Lower lobe of right lung (tissue), 2 donors: Measurements from ENCODE around the gene ZFAND4. TPM values are rescaled to one million over a fixed set of nuclear protein-coding genes. Genes with fewer than 3 reads are reported as not detected.

Experiments
- ATAC-seq, 2 donors: fragments of 200-7000 bp; cut with Tn5 transposase; one replicate each; pipeline ENCODE4 v1.9.1; 2020 to 2022; ENCODE audit warnings: mild to moderate bottlenecking in 2 of 2, moderate library complexity in 2 of 2
- DNase-seq: peaks from one replicate; pipeline ENCODE4 v3.0.0-alpha.2; 2020
- H3K27ac ChIP-seq: fragments of 200-600 bp; one replicate; pipeline ENCODE4 v1.8.0; 2022
- H3K27me3 ChIP-seq: fragments of 200-600 bp; one replicate; pipeline ENCODE4 v1.8.0; 2022; ENCODE audit warnings: low read depth
- H3K36me3 ChIP-seq: fragments of 200-600 bp; one replicate; pipeline ENCODE4 v1.8.0; 2022; ENCODE audit warnings: mild to moderate bottlenecking
- H3K4me1 ChIP-seq: fragments of 200-600 bp; one replicate; pipeline ENCODE4 v1.8.0; 2022
- H3K4me3 ChIP-seq: fragments of 200-600 bp; one replicate; pipeline ENCODE4 v1.8.0; 2022; ENCODE audit warnings: mild to moderate bottlenecking
- H3K9me3 ChIP-seq: fragments of 200-600 bp; one replicate; pipeline ENCODE4 v1.8.0; 2022
- intact Hi-C: fragments of 100-400 bp; cut with DNase I; formaldehyde crosslinking; loops from one replicate; pipeline ENCODE4 v1.11.0; 2022
- total RNA-seq: library from RNA; stranded (reverse); fragmentation: NEBNext Ultra II Directional; extraction: Animal tissue kit (Norgen Biotek cat#: 25700); gene quantifications from one replicate; pipeline ENCODE4 v1.2.1, GENCODE V29; 2021
- TF ChIP-seq, protein P1 (sequence below): fragments of 200-600 bp; IDR thresholded peaks from one replicate; pipeline ENCODE4 v1.8.0; 2022; ENCODE audit warnings: antibody characterized with exemption, mild to moderate bottlenecking
- donor health status: DM: no; HTN: yes; CAD: no; lungs with severe emphysema.

ZFAND4 gene
- total RNA-seq, 1 donor from 2014 or later, result 15.7 TPM

DNA sequence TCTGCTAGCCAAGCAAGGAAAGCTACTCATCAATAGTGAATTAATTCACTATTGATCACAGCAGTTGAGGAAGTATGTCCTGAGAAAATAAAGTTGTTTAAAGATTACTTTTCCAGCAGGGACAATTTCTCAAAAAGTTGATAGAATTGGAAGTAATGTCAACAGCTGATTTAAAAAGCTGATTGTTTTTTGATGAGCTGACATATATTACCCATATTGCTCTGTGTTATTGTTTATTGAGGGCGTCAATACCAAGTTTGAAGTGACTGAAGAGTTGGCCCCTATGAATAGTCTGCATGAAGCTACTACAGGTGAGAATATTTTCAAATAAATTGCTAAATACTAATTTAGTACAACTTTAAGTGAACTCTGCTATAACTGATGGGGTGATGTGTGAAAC is 28.0 kb downstream of the ZFAND4 start:
- no peaks in the 10 kb centered on the region for H3K9me3 ChIP-seq
- no peak for ATAC-seq
- H3K27ac ChIP-seq, result no peak overlapping the region
- no peak for DNase-seq
- TF ChIP-seq, protein P1, sequence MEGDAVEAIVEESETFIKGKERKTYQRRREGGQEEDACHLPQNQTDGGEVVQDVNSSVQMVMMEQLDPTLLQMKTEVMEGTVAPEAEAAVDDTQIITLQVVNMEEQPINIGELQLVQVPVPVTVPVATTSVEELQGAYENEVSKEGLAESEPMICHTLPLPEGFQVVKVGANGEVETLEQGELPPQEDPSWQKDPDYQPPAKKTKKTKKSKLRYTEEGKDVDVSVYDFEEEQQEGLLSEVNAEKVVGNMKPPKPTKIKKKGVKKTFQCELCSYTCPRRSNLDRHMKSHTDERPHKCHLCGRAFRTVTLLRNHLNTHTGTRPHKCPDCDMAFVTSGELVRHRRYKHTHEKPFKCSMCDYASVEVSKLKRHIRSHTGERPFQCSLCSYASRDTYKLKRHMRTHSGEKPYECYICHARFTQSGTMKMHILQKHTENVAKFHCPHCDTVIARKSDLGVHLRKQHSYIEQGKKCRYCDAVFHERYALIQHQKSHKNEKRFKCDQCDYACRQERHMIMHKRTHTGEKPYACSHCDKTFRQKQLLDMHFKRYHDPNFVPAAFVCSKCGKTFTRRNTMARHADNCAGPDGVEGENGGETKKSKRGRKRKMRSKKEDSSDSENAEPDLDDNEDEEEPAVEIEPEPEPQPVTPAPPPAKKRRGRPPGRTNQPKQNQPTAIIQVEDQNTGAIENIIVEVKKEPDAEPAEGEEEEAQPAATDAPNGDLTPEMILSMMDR, result no peak
- peaks cover 53% of the 10 kb centered on the region for H3K36me3 ChIP-seq
- intact Hi-C loops, result no loop called here
- H3K27me3 ChIP-seq, result no peaks in the 10 kb centered on the region
- no peaks in the 10 kb centered on the region for H3K4me1 ChIP-seq
- H3K4me3 ChIP-seq, result no peak overlapping the region

DNA sequence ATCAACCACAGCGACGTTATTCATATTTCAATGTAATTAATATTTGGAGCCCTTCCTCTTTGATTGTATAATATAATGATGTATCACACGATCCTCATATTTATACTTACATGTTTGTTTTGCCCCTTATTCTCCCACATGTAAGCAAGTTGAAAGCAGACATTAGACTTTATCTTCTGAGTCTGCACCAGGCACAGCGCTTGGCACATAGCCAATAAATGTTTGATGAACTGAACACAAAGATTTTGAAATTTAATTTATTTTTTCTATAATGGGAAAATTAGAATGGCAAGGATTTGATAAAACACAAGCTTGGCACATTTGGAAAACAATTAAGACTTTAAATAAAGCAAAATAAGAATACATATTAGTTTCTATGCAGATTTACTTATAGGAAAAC is 31.6 kb downstream of the ZFAND4 start:
- H3K4me3 ChIP-seq, result no peak overlapping the region
- H3K4me1 ChIP-seq, result no peaks in the 10 kb centered on the region
- intact Hi-C loops, result no loop called here
- ATAC-seq, result no peak
- no peaks in the 10 kb centered on the region for H3K9me3 ChIP-seq
- H3K27ac ChIP-seq, result no peak overlapping the region
- no peak for DNase-seq
- H3K36me3 ChIP-seq, result peaks cover 37% of the 10 kb centered on the region
- TF ChIP-seq, protein P1, result no peak
- no peaks in the 10 kb centered on the region for H3K27me3 ChIP-seq

DNA sequence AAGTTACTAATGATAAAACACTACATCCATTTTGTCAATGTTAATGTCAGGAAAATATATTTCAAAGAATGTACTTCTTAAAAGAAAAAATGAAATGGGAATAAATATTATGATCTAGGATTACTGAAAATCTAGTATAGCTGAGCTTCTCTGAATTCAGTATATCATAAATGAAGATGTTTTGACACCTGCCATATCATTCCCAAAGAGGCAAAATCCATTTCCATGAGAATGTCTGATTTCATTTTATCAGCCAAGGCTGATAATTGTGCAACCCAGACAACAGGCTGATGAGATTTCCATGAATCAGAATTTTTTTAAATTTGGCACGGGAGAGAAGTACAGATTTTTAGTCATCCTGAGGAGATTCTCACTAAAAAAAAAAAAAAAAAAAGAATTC is 32.5 kb downstream of the ZFAND4 start:
- H3K36me3 ChIP-seq, result peaks cover 28% of the 10 kb centered on the region
- H3K4me1 ChIP-seq, result no peaks in the 10 kb centered on the region
- ATAC-seq, result no peak
- H3K4me3 ChIP-seq, result no peak overlapping the region
- DNase-seq, result no peak
- H3K9me3 ChIP-seq, result no peaks in the 10 kb centered on the region
- H3K27me3 ChIP-seq, result no peaks in the 10 kb centered on the region
- no peak overlapping the region for H3K27ac ChIP-seq
- TF ChIP-seq, protein P1, result no peak
- intact Hi-C loops, result no loop called here

DNA sequence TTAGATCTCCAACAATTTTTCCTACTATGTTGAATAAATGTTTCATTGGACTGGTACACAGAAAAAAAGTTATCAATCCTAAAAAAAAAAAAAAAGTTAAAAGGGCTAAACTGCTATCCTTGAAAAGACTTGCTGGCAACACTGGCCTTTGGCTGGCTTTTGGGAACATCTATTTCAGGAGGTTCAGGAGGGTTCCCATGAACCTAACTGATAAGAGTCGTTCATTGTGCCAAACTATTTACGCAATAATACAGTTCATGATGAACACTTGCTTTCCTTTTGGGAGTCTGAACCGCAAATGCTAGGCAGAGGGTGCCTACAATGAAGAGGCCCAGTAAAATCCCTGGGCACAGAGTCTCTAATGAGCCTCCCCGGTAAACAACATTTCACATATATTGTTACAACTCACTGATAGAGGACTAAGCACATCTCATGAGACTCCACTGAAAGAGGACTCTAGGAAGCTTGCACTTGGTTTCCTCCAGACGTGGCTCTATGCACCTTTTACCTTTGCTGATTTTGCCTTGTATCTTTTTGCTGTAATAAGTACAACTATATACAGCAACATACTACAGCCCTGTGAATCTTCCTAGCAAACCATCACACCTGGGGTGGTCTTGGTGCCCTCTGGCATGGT is 45.0 kb downstream of the ZFAND4 start:
- Histone ChIP-seq H3K4me1 (no peaks in the 10 kb centered on the region), H3K36me3 (peaks cover 11% of the 10 kb centered on the region), H3K27me3 (no peaks in the 10 kb centered on the region), H3K9me3 (no peaks in the 10 kb centered on the region), H3K27ac (no peak overlapping the region), H3K4me3 (no peak overlapping the region)
- ATAC-seq (no peak), DNase-seq (no peak)
- intact Hi-C loops, result no loop called here
- TF ChIP-seq, protein P1, result no peak

DNA sequence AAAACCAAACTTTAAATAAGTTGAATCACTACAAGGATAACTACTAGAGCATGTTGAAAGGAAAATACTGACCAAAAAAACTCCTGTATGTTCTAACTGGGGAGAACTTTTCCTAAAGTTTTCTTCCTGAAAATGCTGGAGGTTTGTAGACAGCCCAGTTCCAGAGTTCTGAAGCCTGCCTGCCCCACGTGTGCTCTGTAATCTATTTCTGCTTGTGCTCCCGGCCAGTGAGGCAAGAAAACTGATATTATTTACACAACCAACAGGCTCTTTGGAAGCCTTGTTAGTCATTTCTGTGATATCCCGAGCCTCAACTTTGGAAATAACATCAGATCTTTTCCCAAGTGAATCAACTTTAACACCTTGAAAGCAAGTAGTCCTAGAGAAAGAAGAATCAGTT is 46.7 kb downstream of the ZFAND4 start:
- intact Hi-C loops, result no loop called here
- DNase-seq (no peak), ATAC-seq (no peak)
- Histone ChIP-seq H3K27ac (no peak overlapping the region), H3K27me3 (no peaks in the 10 kb centered on the region), H3K9me3 (no peaks in the 10 kb centered on the region), H3K36me3 (peaks cover 11% of the 10 kb centered on the region), H3K4me3 (no peak overlapping the region), H3K4me1 (no peaks in the 10 kb centered on the region)
- TF ChIP-seq, protein P1, result no peak
